ENCODE measurements around the gene SMARCC1.
"Not testable (repeated sequence)": the region's sequence is repeated elsewhere in the genome, so short reads cannot be mapped to it uniquely, and the experiment has no call there.

SMARCC1 gene

DNA sequence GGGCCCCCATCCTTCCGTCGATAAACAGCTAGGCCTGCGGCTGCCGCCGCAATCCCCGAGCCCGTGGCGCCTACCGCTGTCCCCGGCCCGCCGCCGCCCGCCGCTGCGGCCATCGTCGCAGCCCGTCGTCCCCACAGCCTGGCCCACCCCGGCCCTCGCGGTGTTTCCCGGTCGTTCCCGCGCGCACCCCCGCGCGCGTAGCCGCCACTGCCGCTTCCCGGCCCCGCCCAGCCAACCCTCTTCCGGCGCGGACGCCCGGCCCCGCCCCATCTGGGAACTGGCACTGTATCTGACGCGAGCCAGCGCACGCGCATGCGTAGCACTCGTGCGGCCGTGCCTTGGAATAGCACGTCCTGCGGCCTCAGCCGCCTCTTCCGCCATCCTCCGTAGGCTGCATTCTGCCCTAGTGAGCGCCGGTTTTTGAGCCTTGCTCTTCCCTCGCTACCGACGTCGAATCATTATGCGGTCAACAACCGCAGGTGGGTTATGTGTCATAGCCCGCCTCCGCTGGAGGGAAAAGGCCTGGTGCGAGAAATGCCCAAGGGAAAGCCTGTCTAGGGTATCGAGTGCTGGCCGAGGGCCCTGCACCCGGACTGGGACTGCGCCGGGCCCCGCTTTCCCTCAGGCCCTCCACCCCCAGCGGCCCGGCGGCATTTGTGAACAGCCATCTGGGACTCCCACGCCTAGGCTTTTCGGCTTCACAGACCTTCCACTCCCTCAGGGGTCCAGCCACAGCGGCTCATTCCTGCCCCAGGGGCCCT lies at the start of gene SMARCC1:
Gene SMARCC1 (minus strand): TSS at position 209 of the 761 bp plus-strand sequence. CDS start 96 bp downstream, at position 113.
- DNase-seq, result peak; percentile 93 to 94

DNA sequence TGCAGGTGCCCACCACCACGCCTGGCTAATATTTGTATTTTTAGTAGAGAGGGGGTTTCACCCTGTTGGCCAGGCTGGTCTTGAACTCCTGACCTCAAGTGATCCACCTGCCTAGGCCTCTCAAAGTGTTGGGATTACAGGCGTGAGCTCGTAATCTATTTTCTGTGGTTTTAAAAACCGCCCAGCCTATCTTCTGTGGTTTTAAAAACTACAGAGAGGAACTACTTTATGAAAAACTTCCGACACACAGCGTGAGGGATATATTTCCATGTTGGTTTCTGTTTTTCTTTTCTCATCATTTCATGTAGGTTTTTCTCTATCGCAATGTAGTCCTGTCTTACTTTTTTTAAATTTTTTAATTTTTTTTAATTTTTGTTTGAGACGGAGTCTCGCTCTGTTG lies 47.8 kb upstream of the SMARCC1 start:
- not testable (repeated sequence) for DNase-seq

DNA sequence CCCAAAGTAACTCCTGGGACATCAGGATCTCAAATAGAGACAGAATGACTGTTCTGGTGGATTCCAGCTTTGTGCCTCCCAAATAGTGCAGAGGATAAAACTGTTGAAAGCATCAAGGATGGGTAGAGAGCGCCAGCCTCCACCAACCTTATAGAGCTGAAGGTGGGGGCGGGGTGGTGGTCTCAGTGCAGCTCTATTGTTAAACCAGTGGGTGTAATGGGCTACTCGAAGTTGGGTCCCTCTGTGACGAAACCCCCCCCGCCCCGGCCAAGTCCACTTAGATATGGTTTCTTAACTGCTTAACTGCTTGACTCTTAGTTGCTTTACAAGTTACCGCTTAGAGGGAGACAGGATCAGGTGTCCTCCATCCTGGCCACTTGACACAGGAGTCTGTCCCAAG lies 43.9 kb upstream of the SMARCC1 start:
- no peak for DNase-seq

DNA sequence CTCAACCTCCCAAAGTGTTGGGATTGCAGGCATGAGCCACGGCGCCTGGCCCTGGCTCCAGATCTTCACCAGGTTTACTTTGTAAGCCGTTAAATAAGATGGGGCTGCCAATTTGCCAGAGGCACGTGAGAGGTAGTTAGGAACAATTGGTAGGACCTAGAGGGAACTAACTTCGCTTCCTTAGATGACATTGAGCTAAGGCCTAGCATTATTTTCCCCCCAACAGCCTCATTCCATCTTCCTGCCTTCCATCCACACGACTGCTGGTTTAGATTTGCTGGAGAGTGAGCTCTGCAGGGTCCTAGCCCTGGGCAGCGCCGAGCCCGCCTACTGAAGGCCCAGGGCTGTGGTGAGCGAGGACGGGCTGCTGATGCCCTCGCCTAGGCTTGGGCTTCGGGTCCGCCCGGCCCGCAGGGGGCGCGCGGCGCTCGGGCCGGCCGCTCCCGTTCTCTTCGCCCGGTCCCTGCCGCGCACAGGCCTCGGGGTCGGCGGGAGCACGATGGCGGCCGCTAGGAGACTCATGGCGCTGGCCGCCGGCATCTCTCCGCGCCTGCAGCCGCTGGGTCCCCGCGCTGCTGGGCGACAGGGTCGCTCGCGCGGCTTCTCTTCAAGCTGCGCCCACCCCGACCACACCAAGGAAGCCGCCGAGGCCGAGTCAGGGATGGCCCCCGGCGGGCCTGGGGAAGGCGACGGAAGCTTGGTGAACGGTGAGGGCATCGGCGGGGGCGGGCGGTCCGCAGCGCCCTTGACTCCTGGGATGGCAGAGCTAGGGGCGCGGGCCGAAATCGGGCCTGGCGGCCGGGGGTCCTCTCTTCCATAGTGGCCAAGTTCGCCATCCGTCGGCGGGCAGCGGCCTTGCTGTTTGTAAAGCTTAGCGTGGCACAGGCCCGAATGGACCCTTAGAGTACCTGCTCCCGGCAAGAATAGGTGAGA lies 43.1 kb upstream of the SMARCC1 start:
- DNase-seq, result peak; percentile 80 to 81

DNA sequence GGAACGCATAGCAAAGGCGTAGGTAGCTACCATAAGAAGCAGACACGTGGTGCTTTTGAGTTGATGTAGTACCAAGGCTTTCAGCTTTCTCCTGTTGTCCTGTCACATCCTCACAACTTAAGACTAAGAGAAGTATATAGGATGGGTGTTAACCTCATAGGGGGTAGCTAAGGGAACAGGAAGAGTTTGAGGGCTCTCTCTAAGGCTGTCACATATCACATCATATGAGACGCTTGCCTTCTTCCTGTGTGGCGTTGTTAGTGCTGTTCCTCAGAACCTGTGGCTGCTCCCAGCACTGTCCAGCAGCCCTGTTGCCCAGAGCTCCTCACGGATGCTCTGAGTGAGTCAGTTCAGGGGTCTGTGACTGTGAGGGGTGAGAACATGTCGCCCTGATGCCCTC lies 35.9 kb upstream of the SMARCC1 start:
- DNase-seq, result no peak

DNA sequence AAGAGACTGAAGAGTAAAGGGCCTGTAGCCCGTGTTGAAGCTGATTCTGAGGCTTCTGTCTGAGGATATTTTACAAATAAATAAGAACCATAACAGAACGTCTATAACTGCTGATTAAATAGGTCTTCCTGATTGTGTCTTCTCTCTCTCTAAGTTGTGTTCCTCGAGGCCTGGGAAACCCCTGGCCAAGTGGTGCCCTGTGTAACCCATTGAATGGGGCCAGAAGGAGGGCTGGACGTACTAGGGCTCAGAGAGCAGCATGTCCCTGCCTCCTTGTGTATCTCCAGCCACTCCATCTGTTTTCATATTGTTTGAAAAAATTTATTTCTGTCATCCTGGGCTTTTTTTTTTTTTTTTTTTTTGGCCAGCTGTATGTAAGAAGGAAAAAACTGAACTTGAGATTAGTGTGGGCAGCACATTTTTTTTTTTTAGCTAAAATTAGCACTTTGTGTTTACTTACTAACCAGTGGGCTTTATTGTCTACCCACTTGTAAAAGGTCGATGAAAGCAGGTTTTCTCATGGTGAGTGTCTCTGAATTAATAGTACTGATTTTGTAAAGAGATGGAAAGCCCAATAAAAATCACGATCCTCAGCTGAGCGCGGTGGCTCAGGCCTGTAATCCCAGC lies 32.0 kb upstream of the SMARCC1 start:
- no peak for DNase-seq

DNA sequence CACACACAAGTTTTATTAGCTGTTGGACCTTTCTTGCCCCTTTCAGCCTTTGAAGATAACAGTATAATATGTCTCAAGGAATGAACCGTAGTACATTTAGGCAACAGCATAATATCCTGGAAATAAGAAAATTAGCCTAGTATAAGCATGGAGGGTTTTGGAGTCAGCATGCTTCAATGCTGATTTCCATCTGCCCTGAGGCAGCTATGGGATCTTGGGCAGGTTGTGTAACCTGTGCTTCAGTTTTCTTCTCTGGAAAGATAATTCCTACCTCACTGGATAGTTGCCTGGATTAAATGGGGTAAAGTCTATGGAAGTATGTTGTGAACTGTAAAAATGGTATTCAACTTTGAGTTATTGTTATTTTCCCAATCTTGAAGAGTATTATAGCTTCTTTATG lies 22.9 kb upstream of the SMARCC1 start:
- DNase-seq, result no peak

DNA sequence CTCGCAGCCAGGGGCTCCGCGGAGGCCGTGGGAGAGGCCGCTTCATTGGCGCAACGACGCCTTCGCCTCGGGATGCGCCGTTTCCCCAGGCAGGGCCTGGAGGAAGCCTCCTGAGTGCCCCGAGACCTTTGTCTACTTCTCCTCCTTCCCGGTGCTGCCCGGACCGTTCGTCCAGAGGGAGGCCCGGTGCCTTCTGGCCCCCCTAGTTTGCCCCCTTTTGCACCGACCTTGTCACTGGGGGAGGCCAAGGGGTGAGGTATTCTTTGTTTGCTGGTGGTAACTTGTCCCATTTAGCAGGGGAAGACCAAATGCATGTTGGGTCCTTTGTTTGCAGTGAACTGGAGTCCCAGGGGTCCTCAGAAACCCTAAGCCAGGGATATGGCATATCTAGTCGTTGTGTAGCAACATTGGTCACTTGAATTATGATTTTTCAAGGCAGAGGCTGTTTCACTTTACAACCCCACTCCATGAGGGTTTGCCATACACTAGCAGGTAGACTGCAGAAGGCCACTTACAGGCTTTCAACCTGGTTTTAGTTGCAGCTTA lies 21.9 kb upstream of the SMARCC1 start:
- peak in 1 of 2 experiments; percentile 40 for DNase-seq

DNA sequence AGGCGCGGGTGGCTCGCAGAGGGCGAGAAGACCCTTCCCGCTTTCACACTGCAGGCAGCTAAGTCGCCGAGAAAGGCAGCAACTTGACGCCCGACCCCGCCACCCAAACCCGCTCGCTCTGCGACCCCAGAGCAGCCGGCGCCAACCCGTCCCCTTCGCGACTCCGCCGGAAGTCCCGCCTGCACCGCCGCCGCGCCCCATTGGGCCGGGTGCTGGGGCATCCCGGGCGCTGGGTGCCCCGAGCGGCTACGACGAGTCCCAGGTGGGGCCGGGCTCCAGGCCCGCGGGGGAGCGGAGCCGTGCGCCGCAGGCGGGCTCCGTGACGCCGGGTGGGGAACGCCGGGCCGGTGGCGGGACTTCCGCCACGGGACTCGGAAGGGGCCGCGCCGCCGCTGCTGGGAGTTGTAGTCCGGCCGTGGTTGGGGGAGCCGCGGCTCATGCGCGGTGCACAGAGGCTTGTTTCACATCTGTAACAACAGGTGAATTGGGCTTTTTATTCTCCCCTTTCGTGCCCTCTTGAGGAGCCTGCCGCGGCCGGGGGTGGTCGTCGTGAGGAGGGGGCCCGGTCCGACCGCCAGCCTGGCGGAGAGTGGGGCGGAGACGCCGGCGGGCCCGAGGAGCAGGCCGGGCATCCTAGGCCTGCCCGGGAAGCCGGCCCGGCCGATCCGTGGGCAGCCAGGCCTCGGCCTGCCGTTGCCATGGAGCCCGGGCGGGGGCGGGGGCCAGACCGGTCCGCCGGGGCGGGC lies 21.2 kb upstream of the SMARCC1 start, which contains the start of gene DHX30:
Gene DHX30 (plus strand): TSS at position 405 of the 746 bp plus-strand sequence. CDS start 7,546 bp downstream, outside the sequence.
- DNase-seq, result peak; percentile 75 to 79

DNA sequence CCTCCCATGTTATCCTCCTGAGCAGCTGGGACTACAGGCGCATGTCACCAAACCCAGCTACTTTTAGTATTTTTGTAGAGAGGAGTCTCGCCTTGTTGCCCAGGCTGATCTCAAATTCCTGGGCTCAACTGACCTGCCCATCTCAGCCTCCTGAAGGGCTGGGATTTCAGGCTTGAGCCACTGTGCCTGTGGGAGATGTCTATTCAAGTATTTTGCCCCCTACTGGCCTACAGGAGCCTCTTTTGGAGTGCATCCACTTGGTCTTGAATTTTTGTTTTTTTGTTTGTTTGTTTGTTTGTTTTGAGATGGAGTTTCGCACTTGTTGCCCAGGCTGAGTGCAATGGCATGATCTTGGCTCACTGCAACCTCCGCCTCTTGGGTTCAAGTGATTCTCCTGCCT lies 18.0 kb upstream of the SMARCC1 start:
- peak; percentile 33 to 41 for DNase-seq

DNA sequence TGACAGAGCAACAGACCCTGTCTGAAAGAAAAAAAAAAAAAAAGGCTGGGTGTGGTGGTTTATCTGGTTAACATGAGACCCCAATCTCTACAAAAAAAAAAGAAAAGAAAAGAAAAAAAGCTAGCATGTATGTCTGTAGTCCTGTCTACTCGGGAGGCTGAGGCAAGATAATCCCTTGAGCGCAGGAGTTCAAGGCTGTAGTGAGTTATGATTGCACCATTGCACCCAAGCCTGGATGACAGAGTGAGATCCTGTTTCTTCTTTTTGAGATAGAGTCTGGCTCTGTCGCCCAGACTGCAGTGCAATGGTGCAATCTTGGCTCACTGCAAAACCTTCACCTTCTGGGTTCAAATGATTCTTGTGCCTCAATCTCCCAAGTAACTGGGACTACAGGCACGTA lies 12.9 kb upstream of the SMARCC1 start:
- no peak for DNase-seq

DNA sequence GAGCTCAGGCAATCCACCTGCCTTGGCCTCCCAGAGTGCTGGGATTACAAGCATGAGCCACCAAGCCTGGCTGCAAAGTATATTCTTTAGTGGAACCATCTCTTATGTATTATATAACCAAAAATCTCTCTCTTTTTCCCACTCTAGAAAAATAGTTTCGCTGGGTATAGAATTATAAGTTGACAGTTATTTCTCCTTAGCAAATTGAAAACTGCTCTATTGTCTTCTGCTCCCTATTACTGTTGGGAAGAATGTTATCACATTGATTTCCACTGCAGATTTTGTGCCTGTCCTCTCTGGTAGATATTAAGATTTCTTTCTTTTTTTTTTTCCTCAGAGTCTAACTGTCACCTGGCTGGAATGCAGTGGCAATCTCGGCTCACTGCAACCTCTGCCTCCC lies 11.0 kb upstream of the SMARCC1 start:
- DNase-seq, result no peak

DNA sequence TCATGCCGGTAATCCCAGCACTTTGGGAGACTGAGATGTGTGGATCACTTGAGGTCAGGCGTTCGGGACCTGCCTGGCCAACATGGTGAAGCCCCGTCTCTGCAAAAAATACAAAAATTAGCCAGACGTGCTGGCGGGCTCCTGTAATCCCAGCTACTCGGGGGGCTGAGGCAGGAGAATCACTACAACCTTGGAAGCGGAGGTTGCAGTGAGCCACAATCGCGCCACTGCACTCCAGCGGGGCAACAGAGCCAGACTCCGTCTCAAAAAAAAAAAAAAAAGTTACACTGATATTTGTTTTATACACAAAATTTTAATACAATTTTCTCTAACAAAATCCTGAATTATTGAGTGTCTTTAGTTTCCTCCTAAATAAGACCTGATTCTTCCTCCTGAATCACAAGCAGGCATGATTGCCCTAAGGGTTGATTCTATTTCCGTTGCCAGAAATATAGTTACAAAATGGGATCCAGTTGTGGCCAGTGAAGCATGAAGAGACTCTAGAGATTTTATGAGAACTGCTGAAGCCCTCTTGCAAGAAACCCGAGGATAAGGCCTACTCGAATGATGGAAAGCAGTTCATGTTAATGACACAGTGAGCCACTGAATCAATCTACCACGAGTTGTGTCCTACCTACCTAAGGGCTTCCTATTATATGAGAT lies 9.6 kb upstream of the SMARCC1 start:
- no peak for DNase-seq

DNA sequence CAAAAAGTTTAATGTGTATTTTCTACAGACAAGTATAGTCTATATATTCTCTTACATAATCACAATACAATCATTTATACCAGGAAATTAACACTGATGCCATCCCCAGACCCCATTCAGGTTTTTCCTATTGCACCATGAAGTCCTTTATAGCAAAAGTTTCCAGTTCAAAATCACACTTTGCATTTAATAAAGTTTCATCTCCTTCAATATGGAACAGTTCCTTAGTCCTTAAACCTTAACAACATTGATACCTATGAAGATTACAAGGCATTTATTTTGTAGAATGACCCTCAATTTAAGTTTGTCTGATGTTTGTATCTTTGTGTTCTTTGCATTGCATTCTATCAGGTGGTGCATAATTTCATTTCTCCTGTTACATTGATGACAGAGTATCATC lies 2.0 kb upstream of the SMARCC1 start:
- no peak for DNase-seq

DNA sequence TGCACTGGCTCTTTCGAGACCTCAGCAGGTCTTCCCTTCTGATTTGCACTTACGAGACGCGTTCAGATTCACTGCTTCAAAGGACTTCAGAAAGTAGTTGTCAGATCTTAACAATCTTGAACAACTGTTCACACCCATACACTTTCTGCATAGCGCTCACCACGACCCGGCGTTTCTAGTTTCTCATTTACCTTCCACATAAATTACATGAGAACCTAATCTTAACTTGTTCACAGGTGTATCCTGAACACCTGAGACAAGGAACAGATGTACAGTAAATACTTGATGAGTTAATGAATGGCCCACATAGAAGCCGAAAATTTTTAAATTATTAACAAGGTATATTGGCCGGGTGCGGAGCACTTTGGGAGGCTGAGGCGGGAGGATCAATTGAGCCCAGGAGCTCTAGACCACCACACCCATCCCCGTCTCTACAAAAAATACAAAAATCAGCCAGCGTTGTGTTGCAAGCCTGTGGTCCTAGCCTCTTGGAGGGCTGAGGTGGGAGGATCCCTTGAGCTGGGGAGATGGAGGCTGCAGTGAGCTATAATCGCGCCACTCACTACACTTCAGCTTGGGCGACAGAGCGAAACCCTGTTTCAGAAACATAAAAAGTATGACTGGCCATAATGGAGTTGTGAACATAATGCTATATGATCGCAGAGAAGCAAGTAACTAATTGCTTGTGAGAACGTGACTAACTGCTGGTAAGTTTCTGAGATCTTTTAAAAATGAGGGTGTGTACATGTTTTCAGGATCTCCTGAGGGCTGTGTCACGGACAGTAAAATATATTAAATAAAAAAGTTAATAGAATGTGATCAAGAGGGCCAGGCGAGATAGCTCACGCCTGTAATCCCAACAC lies 984 bp upstream of the SMARCC1 start:
- peak in 1 of 2 experiments; percentile 57 for DNase-seq

DNA sequence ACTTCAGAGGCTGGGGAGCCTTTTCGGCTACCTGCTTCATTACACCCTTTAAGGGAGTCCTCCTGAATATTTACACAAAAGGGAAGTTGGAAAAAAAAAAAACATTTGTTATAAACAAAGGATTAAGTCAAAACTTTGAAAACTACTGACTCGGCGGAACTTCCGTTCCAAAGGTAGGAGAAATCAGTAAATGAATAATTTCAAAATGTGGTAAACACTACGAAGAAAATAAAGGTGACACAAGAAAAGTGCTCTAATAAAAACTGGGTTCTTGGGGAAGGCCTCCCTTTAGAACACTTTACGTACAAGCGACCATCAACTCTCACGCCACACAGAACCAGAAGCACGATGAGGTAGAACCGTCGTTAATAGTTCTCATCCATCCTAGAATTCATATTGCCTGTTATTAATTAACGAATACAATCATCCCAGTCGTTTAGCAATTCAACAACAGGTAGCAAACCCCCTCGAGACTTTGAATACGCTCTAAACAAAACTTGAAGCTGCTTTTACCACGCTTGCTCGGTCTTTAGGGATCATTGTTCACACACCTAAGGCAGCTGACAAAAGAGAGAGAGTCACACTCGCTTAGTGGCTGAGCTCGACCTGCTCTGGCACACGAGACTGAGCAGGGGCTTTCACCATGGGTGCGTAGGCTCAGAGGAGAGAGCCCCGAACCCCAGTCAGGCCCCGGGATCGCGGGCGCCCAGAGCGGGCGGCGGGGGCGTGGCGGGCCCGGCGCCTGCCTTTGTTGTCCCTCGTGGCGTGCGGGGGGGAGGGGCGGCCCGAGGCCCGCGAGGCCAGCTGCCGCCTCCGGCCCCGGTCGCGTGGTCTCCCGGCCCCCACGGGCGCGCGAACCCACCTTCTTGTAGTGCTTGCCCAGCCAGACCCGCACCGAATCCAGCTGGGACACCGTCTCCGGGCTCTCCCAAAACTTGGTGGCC lies 680 bp downstream of the SMARCC1 start:
- DNase-seq, result peak; percentile 25 to 52

DNA sequence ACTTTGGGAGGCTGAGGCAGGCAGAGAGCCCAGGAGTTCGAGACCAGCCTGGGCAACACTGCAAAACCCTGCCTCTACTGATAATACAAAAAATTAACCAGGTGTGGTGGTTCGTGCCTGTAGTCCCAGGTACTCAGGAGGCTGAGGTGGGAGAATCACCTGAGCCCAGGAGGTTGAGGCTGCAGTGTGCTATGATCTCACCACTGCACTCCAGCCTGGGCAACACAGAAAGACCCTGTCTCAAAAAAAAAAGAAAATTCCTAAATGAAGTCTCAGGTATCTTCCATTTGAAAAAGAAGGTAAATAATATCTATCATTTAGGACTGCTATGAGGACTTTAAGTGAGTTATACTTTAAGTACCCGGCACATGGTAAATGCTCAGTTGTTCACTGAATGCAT lies 2.9 kb downstream of the SMARCC1 start:
- DNase-seq, result no peak

DNA sequence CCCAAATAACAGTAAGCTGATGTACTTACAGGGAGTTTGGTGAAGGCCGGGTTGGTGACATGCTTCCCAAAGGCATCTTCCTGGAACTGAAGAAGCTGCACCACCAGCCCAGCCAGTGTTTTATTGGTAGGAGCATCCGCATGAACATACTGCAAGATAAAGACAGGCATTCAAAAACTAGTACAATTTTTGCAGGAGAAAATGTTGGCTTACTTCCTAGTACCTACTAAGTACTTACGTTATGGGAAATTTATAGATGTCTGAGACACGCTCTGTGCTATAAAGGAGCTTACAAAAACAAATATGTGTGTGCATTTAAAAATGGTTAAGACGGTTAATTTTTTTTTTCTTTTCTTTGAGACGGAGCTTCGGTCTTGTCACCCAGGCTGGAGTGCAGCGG lies 8.9 kb downstream of the SMARCC1 start:
- DNase-seq, result no peak

DNA sequence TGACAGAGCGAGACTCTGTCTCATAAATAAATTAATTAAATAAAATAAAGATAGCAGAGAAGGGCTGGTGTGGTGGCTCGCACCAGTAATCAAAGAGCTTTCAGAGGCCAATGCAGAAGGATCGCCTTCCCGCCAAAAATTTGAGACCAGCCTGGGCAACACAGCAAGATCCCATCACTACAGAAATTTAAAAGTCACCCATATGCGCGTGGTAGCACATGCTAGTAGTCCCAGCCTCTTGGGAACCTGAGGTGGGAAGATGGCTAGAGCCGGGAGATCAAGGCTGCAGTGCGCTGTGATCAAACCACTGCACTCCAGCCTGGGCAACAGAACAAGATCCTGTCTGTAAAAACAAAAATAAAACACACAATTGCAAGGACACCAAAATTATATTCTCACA lies 9.6 kb downstream of the SMARCC1 start:
- DNase-seq, result no peak
